ENCODE data around the gene COL8A1.
"Not testable (repeated sequence)": the region's sequence is repeated elsewhere in the genome, so short reads cannot be mapped to it uniquely, and the experiment has no call there.

COL8A1 gene

DNA sequence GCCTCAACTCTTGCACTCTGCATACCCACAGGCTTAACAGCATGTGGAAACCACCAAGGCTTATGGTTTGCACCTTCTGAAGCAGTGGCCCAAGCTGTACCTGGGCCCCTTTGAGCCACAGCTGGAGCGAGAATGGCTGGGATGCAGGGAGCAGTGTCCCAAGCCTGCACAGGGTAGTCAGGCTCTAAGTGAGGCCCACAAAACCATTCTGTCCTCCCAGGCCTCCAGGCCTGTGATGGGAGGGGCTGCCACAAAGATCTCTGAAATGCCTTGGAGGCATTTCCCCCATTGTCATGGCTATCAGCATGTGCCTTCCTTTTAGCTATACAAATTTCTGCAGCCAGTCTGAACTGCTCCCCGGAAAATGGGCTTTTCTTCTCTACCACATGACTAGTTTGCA lies 166.8 kb downstream of the COL8A1 start:
- no peak for DNase-seq (ENCODE audit: low spot score)

DNA sequence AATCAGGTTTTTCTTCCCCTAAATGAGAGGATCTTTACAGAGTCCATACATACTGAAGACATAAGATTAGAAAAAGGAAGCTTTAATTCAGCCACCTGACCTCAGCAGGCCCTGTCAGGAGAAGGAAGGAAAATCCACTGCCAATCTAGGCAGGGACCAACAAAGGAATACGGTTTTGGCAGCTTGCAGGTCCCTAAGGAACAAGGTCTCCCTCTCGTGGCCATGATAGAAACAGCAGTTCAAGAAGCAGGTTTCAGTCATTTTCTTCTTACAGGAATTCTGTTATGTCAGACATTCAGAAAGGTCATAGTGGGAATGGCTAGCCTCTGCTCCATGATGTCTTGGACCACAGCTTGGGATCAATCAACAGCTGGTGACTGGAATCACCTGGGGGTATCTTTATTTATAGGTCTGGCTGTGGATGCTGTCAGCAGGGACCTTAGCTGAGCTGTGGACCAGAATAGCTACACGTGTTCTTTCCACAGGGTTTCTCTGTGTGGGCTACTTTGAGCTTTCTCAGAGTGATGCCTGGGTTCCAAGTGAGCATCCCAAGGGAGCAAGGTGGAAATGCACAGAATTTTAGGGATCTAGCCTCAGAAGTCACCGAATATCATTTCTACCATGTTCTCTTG lies 169.9 kb downstream of the COL8A1 start:
- peak; percentile 80 for DNase-seq (ENCODE audit: low spot score)

DNA sequence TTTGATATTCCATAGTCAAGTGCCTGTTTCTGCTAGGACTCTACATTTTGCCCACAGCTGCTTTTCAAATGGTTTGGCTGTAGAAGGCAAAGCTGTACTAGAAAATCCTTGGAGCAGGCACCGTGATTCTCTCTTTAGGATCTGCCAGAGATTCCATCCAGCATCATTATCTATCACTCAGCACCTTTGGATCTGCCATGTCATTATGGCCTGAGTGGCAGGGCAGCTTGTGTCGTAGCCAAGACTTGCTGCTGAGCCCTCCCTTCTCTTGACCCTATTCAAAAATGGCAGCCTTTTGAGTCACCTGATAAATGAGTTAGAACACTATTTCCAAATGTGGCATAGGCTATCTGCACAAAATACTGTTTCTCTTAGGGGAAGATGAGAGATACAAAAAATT lies 171.2 kb downstream of the COL8A1 start:
- no peak for DNase-seq (ENCODE audit: low spot score)

DNA sequence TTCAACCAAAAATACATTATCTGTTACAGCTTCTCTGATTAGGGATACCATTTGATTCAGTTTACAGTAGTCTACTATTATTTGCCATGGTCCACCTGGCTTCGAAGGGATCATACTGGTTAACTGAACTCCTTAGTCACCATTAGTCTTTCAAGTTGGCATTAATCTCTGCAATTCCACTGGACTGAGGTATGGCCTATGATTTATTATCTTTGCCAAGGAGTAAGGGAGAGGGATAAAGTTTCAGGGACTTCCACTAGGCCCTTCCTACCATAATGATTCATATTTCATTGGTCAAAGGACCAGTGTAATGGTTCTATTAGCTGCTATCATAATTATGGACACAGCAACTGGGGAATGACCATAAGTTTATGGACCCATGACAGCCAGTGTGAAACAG lies 172.0 kb downstream of the COL8A1 start:
- no peak for DNase-seq (ENCODE audit: low spot score)

DNA sequence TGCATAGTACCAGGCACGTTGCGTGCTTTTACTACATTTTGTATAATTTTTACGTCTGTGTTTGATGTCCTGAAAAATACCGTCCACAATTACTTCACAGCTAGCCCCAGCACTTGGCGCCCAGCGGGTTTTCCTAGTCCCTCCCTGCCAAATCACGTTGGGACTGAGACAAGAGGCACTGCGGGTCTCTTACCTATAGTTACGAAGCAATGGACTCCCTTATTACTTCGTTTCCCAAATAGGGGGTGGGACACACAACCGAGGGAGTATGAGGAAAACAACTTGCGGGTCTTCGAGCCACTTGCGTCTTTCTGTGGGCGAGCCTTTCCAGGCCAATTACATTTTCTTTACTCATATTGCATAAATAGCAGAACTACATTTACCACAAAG lies 178.6 kb downstream of the COL8A1 start:
- DNase-seq (ENCODE audit: low spot score) = peak; percentile 26

DNA sequence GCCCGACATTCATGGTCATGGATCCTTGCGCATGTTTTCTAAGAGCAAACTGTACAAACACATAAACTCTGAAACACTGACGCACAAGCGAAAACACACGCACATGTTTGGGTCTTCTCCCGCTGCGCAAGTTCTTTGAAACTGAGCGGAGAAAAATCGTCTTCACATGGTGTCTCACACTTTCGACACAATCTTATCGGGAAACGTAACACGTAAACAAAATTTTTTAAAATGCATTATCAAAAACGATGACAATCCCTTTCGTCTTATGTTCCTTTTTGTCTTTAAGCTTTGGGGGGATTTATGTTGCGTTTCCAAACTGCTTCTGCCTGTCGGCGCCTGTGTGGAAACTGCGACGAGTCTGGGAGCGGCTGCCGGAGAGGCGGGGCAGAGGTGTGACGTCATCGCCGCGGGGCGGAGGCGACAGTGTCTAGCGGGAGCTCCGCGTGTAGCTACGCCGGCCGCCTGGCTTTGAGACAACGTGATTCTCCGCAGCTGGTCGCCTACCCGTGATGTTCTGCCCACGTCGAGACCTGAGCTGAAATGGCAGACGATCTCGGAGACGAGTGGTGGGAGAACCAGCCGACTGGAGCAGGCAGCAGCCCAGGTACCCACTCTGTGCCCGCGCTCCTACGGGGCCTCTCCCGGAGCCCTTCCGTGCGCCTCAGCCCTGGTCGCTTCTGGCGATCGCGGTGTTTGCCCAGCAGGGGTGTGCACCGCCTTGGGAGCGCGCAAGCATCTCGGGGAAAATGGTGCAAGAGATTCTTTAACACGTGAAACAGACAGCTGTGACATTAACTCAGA lies 179.2 kb downstream of the COL8A1 start, which contains the start of gene CMSS1:
TSS of gene CMSS1 (plus strand) at position 426 of the 804 bp plus-strand sequence.
- DNase-seq (ENCODE audit: low spot score) = peak; percentile 97

DNA sequence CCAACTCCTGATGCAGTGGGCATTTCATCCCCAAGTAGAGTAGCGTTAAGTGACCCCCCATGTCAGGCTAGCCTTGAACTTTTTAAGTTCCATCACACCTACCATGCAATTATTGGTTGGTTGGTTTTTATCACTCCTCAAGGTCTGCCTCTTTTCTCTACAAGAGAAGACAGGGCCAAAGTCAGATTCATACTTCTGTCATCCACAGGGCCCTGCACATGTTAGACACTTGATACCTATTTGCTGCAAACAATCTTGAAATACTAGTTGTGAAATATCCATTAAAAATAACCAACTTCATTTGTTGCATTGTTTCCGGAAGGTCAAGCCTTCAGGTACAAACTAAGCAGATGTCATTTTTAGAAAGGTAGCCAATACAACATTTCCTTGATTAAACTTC lies 180.4 kb downstream of the COL8A1 start:
- no peak for DNase-seq (ENCODE audit: low spot score)

DNA sequence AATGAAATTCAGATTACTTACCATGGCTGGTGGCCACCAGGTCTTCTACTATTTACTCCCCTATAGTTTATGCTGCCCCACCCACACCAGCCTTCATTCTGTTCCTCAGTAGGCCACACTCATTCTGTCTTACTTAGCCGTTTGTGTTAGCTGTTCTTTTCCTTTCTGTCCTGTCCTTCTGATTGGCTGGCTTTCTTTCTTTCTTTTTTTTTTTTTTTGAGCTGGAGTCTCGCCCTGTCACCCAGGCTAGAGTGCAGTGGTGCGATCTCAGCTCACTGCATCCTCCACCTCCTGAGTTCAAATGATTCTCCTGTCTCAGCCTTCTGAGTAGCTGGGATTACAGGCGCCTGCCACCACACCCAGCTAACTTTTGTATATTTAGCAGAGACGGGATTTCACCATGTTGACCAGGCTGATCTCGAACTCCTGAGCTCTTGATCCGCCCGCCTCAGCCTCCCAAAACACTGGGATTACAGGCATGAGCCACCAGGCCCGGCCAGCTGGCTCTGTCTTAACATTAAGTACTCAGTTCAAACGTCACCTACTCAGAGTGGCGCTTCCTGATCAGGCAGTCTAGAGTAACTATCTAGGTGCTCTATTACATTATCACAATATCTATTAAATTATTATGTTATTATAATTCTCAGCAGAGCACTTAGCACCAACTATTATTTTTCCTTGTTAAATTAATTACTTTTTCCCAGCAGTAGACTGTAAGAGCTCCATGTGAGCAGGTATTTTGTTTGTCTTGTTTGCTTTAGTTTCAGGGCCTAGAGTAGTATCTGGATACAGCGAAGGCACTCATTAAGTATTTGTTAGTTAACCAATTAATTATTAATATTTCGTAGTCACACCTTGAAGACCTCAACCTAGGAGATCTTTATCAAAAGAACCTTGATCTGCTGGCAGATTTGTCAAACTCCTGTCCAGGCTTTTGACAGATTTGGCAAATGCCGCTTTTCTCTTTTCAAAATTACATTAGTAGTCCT lies 185.6 kb downstream of the COL8A1 start:
- no peak for DNase-seq (ENCODE audit: low spot score)

DNA sequence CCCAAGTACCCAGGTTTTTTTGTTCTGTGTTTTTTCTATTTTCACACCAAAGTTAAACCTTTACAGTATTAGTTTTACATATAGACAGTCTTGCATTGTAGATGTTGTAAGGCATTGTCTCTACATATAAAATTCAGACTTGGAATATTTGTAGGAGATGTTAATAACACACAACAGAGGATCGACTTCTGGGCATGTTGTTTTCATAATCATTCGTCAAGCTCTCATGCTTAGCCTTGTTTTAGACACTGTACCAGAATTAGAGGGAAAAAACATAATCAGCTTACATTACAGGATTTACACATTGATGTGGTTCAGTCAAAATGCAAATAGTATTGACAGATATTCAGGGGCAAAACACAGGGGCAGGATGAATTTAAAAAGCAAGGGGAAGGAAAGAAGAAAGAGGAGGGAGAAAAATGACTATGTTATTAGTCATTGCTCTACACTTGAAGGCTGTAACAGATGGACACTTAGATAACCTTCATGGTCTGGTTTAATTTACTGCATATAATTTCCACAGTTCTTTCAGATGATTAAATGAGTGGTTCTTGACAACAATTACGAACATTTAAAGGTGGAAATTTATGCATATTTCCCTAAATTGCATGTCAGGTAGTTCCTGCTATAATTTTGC lies 186.7 kb downstream of the COL8A1 start:
- DNase-seq (ENCODE audit: low spot score) = peak; percentile 24

DNA sequence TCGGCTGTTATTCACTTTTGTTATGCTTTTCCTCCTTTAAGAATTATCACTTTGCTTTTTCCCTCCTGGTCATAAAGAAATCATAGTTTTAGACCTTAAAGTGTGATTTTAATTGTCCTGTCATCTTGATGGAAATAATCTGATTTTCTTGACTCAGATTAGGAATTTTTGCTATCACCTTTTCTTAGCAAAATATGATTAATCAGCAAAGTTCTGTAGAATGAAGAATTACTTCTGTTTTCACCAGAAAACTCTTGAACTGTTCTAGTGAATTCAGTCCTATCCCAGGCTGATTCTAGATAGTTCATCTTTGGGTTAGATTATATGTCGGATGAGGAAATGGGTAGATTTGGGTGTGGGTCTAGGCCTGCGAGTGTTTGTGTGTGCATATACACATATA lies 191.4 kb downstream of the COL8A1 start:
- DNase-seq (ENCODE audit: low spot score) = no peak

DNA sequence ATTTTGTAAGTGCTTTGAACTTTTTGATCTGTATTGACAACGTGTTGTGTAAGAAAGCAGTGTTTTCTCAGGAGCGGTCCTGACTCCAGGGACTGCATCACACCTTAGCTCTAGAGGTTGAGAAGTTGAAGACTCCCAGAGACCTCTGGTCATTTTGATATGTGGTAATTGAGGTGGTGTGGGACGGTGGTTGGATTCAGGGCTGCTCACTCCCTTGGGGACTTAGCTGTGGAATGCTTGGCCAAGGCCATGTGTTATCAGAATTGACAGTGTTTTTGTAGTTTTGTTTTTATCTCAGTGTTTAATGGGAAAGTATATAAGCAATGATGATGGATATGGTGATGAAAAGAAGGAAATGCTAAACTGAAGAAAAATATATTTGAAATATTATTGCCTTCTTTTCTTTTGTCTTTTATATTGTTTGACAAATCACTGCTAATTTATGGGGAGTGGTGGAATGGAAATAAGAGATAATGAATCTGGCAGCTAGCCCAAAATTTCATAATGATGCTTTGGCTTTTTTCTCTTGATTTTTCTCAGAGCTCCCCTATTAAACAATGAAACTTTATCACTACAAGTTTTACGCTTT lies 195.3 kb downstream of the COL8A1 start:
- DNase-seq (ENCODE audit: low spot score) = no peak

DNA sequence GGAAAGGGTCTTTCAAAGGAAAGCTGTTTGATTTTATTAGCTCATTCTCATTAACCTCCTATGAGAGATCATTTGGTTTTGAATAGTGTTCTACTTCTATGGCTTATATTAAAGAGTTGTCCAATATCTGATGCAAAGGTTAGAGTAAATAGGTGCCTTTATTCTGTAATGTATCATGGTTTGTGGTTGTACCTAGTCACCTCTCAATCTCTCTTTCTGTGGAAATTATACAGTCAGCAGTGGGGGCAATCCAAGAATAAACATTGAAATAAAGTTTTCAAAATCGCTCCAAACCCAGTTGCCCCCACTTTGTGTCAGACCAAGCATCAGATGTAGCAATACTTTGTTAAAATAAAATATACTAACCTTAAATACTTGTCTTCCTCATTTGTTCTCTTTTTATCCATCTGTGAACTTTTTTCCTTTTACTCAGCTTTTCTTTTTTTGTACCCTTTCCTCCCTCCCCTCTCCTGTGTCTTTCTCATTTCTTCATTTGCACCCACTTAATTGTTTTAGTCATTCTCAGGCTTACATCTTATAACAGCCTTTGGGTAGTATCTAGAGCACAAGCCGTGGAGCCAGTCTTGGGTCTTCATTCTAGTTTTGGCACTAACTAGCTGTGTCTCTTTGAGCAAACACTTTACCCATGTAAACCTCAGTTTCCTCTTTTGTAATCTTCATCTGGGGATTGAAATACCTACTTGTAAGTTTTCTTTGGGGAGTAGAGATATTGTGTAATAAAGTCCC lies 196.0 kb downstream of the COL8A1 start:
- no peak for DNase-seq (ENCODE audit: low spot score)

DNA sequence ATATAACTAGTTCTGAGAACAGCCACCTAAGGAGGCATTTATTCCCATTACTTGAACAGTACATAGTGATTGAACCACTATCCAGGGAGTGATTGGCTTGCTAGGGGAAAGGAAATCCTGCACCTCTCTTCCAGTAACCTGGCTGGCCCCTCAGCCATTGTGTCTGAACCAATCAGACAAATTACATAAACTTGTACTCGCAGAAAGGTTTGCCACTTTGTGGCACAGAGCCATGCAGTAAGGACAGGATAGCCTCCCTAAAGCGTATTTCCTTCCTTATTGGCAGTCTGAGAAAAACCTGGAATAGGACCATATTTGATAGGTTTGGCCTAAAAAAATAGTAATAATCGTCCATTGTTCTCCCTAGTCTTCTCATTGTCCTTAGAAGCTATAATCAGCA lies 198.3 kb downstream of the COL8A1 start:
- DNase-seq (ENCODE audit: low spot score) = no peak

DNA sequence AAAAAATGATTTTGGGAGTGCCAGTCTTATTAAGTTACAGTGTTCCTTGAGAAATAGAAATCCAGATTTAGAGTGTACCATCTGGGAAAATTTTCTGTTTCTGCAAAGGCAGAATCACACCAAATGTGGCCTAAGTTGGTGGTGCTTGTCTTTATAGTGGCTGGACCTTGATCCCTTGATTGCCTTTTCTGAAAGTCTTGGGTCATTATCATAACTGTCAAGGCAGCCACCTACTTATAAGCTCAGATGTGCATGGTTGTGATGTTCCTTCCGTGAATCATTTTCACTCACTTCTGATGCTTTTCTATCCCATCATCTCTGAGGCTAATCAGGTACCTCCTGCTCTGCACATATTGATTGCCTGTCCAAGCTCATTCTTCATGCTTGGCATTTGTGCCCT lies 199.3 kb downstream of the COL8A1 start:
- no peak for DNase-seq (ENCODE audit: low spot score)

DNA sequence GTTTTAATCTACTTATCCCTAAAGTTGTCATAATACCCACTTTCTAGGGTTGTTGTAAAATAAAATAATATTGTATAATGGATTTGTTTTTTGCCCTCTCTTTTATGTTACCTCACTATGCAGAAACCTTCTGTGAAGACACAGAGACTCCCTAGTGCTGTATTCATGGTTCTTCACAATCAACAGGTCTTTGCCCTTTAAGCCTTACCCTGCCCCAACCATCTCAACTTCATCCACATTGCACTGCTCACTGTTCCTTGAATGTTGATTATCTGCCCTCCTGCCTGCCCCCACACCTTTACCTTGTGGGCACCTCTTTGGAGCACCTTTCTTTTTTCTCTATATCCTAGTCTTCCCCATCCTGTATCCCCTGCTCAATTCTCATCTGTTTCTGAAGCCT lies 200.4 kb downstream of the COL8A1 start:
- no peak for DNase-seq (ENCODE audit: low spot score)

DNA sequence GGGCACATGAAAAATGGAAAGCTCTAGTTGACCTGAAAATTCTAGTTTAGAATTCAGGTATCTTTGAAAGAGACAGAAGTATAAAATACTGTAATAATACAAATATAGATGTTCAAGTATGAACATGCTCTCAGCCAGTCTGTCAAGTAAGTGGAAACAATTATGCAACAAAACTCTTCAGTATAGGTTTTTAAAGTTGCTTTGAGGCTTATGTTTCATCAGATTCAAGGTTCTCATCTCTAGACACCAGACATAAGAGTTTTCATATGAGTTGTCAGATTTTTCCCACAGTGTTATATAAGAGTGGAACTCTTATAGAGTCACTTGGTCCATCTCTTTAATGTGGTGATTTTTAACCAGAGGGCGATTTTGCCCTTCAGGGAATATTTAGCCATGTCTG lies 201.2 kb downstream of the COL8A1 start:
- no peak for DNase-seq (ENCODE audit: low spot score)

DNA sequence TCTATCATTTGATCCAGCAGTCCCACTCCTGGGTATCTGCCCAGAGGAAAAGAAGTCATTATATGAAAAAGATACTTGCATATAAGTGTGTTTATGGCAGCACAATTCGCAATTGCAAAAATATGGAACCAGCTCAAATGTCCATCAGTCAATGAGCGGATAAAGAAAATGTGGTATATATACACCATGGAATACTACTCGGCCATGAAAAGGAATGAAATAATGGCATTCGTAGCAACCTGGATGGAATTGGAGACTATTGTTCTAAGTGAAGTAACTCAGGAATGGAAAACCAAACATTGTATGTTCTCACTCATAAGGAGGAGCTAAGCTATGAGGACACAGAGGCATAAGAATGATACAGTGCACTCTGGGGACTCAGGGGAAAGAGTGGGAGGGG lies 203.6 kb downstream of the COL8A1 start:
- DNase-seq (ENCODE audit: low spot score) = not testable (repeated sequence)

DNA sequence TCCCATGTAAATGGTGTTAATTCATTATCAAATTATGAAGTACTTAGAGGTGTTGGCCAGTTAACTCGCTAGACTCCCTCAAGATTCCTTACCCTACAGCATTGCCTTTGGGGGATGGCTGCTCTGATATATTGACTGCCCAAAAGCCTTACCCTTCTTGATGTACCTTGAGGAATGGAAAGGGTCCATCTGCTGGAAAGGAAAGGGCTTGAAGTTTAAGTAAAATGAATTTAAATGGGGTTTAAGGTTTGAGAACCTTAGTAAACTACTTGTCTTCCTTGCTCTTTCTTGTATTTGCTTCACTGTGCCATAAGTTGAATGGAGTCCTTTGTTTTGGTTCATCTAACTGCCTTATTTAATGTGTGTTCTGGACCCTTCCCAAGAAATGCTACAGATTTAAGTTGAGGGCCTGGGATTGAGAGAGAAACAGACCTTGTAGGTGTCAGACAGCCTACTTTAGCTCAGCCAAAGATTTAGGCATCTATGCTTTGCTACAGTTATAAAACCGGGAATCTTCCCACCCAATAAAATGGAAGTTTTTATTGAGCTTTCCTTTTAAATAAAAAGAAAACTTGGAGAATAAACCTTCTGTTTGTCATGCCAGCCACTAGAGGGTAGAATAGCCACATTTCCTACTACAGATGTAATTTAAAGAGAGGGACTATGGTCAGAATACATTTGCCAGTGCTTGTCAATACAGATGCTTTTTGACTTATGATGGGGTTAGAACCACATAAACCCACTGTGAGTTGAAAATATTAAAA lies 204.6 kb downstream of the COL8A1 start:
- peak; percentile 47 for DNase-seq (ENCODE audit: low spot score)

DNA sequence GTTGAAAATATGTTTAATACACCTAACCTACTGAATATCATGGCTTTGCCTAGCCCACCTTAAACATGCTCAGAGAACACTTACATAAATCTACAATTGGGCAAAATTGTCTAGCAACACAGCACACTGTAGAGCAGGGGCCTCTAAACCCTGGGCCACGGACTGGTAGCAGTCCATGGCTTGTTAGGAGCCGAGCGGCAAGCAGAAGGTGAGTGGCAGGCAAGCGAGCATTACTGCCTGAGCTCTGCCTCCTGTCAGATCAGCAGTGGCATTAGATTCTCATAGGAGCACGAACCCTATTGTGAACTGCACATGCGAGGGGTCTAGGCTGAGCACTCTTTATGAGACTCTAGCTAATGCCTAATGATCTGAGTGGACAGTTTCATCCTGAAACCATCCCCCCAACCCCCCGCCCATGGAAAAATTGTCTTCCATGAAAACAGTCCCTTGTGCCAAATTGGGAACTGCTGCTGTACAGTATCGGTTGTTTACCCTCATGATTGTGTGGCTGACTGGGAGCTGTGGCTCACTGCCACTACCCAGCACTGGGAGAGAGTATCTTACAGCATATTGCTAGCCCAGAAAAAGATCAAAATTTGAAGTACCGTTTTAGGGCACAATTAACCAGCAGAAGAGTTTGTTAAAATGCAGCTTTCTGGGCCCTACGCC lies 205.3 kb downstream of the COL8A1 start:
- no peak for DNase-seq (ENCODE audit: low spot score)

DNA sequence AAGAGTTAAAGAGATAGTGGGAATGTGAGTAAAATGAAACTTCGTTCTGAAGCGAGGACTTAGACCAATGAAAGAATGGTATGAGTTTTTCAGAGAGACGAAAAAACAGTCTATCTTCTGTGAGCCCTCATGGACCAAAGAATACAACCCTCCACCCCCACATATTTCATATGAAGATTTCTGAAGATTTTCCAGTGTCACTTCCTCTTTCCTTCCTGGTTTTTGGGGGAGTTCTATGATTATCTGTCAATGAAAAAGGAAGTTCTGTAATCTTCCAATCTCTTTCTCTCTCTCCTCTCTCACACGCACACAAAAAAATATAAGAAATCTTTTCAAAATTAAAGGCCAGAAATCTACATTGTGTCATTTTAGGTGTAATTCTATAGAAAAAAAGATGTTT lies 206.9 kb downstream of the COL8A1 start:
- DNase-seq (ENCODE audit: low spot score) = no peak

Data from AG20443 (cell line).